ENCODE measurements around the gene AOPEP.

Gene AOPEP

GRCh38 chr9:95135756-95136155 is 409.3 kb downstream of the AOPEP start:
- no peak overlapping the region for H3K27ac ChIP-seq (ENCODE audit: extremely low read depth, low read depth, low read length)
- POLR2A ChIA-PET: no interaction called here
- peaks cover 6% of the 10 kb centered on the region; the same call in 1 of the 2 replicates for H3K4me1 ChIP-seq (ENCODE audit: control insufficient read depth, insufficient read depth, low read length)
- H3K36me3 ChIP-seq (ENCODE audit: control insufficient read depth in 2 of 2, insufficient read depth in 1 of 2, low read length in 2 of 2): no peaks in the 10 kb centered on the region
- CTCF ChIA-PET: interaction anchor here (3.3 kb wide), 1 partner anchor 8 kb away, joined by 21 read pairs; no protein-coding TSS in a partner anchor
- H3K4me3 ChIP-seq (ENCODE audit: low read depth, low read length): no peak overlapping the region
- H3K9me3 ChIP-seq (ENCODE audit: control insufficient read depth, insufficient read depth, low read depth, low read length): no peaks in the 10 kb centered on the region
- no peak for TF ChIP-seq ZNF10 (tag by site-specific recombination; IDR thresholded peaks at IDR 0.05)
- TF ChIP-seq ZNF830 (tag by site-specific recombination; IDR thresholded peaks at IDR 0.05; ENCODE audit: low read depth): no peak

Measured in HEK293 (cell line).